PC-3 (cell line): ENCODE measurements around the gene WDR45B.

Experiments used
- CTCF ChIP-seq: fragments of 300-600 bp; sonication (generic); conservative IDR thresholded peaks from 2 replicates; pipeline ENCODE4 v1.5.1; 2017; ENCODE audit warnings: antibody characterized with exemption, low read depth, mild to moderate bottlenecking, low read length
- EZH2 ChIP-seq: fragments of 300-600 bp; sonication (generic); IDR thresholded peaks from one replicate; pipeline ENCODE4 v1.6.1; 2017; ENCODE audit warnings: antibody characterized with exemption, mild to moderate bottlenecking, low read length; ENCODE audit not compliant: unreplicated experiment
- EZH2phosphoT487 ChIP-seq: fragments of 300-600 bp; sonication (generic); IDR thresholded peaks from 2 replicates; pipeline ENCODE4 v1.6.1; 2018; ENCODE audit warnings: mild to moderate bottlenecking, antibody characterized with exemption, low read length, borderline replicate concordance

- TF ChIP-seq CTCF, result no peak
- no peak for TF ChIP-seq EZH2
- TF ChIP-seq EZH2phosphoT487, result no peak
Measured at GRCh38 chr17:82592289-82592766, 55.9 kb downstream of the WDR45B start.
